Measurements from ENCODE around the gene KIF12. TPM values are rescaled to one million over a fixed set of nuclear protein-coding genes. Genes with fewer than 3 reads are reported as not detected.

KIF12 gene
- total and polyA plus RNA-seq, 8 donors = 40.4 to 605 (median 68.3) TPM

DNA sequence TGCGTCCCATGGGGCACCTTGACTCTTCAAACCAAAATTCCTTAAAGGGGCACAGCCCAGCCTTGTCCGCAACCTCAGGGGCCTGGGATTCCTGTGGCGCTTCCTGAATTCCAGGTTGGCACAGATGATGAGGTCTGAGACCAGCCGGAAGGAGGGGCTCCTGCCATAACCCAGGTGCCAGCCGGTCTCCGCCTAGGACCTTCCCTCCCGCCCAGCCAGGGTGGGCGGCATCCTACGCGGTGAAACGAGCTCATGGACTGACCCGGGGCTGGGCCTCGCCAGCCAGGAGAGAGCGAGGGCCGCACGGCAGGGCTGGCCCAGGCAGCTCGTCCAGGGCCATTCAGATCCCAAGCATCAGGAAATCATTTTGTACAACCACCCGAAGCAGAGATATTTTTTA lies 44.0 kb downstream of the KIF12 start:
- H3K27ac ChIP-seq = no peak overlapping the region
- ATAC-seq (no peak), DNase-seq (no peak), FAIRE-seq (no peak)
- TF ChIP-seq, protein P1, sequence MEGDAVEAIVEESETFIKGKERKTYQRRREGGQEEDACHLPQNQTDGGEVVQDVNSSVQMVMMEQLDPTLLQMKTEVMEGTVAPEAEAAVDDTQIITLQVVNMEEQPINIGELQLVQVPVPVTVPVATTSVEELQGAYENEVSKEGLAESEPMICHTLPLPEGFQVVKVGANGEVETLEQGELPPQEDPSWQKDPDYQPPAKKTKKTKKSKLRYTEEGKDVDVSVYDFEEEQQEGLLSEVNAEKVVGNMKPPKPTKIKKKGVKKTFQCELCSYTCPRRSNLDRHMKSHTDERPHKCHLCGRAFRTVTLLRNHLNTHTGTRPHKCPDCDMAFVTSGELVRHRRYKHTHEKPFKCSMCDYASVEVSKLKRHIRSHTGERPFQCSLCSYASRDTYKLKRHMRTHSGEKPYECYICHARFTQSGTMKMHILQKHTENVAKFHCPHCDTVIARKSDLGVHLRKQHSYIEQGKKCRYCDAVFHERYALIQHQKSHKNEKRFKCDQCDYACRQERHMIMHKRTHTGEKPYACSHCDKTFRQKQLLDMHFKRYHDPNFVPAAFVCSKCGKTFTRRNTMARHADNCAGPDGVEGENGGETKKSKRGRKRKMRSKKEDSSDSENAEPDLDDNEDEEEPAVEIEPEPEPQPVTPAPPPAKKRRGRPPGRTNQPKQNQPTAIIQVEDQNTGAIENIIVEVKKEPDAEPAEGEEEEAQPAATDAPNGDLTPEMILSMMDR (IDR thresholded peaks at IDR 0.05) = no peak
- H3K27me3 ChIP-seq = no peaks in the 10 kb centered on the region
- WGBS, 2 donors = 93 to 96% methylated on average over 17 to 18 of the region's 18 CpGs
- intact Hi-C loops (cut with DNase I) = no loop called here
- no peak overlapping the region for H3K4me3 ChIP-seq
- H3K4me1 ChIP-seq = no peaks in the 10 kb centered on the region
- no peaks in the 10 kb centered on the region for H3K9me3 ChIP-seq
- H3K36me3 ChIP-seq = peaks cover 0 to under 1% (median 0%) of the 10 kb centered on the region in 3 donors

DNA sequence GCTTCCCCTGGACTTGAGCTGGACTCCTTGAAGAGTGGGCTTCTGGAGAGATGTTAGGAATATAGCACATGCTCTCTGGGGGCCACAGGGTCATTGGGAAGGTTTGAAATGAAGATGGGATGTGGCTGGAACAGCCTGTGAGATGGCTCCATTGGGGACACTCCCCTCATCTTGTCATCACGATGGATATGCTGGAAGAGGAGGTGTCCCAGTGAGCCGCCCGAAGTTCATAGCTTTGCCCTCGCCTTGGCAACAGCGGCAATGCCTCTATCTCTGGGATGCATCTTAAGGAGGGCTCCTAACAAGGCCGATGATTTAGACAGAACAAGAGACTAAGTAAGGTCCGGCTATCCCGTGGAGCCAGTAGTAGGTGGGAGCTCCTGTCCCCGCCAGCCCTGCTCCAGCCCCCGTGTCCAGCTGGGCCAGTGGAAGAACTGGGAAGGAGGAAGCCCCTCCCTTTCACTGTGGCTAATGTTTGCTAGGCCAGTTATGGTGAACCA lies 44.9 kb downstream of the KIF12 start:
- intact Hi-C loops (cut with DNase I) = no loop called here
- TF ChIP-seq, protein P1 (IDR thresholded peaks at IDR 0.05) = no peak
- 80 to 82% methylated on average over 10 of the region's 10 CpGs for WGBS, 2 donors
- no peaks in the 10 kb centered on the region for H3K27me3 ChIP-seq
- peaks cover 0 to 6% (median 6%) of the 10 kb centered on the region in 3 donors for H3K36me3 ChIP-seq
- ATAC-seq = no peak
- H3K4me3 ChIP-seq = no peak overlapping the region
- no peak for FAIRE-seq
- no peak overlapping the region for H3K27ac ChIP-seq
- no peaks in the 10 kb centered on the region for H3K9me3 ChIP-seq
- DNase-seq = no peak
- no peaks in the 10 kb centered on the region for H3K4me1 ChIP-seq

DNA sequence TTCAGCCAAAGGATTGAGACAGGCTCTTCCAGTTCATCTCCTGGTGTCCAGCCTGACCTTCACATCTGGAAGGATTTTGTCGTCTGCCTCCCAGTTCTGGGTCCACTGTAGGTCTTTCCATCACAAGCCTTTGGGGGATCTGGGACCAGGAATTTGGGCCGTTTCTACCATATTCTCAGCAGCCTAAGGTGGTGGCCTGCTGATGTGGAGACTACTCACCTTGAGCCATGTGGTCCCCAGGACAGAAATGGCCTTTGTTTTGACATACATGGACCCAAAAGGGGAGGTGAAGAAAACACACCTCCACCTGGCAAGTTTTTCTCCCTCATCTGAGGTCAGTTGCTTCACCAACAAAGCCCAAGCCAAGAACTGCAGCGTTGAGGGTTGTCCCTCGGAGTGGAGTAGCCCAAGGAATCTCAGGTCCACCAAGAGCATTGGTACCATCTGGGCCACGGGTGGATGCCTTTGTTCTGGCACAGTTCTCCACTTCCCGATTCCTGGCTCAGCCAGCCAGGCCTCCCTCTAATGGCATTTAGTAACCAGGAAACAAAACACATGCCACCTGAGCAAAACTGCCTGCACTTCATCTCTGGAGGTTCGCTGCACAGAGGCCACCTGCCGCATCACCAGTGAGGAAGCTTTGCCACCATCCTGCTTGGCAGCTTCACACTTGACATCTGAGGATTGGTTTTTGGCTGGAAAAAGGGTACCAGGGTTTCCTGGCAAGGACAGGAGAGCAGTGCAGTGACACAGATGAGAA lies 45.7 kb downstream of the KIF12 start:
- Histone ChIP-seq H3K9me3 (no peaks in the 10 kb centered on the region), H3K27me3 (no peaks in the 10 kb centered on the region), H3K27ac (no peak overlapping the region), H3K4me3 (no peak overlapping the region), H3K4me1 (no peaks in the 10 kb centered on the region), H3K36me3 (peaks cover 0 to 14% (median 12%) of the 10 kb centered on the region in 3 donors)
- TF ChIP-seq, protein P1 (IDR thresholded peaks at IDR 0.05) = no peak
- intact Hi-C loops (cut with DNase I) = no loop called here
- FAIRE-seq (no peak), DNase-seq (peak in 1 of 6 donors; percentile 22), ATAC-seq (peak; percentile 21 to 70 (median 62))
- 79 to 81% methylated on average over 8 of the region's 8 CpGs for WGBS, 2 donors

DNA sequence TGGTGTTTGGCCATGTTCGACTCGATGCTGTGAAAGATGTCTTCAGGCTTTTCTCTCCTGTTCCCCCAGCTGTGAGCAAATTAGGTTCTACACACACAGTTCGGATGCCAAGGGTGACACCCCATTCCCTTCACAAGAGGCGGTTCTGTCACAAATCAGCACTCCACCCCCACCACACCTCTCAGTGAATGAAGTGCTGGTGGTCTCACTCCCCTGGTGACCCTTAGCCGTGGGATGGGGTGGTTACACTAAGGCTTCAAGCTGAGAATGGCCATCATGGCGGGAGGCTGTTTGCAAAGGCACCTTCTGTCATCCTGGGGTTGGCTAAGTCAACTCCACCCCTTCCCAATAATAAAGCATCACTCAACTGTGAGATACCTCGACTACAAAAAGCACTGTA lies 47.4 kb downstream of the KIF12 start:
- ATAC-seq (no peak), DNase-seq (no peak), FAIRE-seq (no peak)
- H3K27me3 ChIP-seq = no peaks in the 10 kb centered on the region
- no peak overlapping the region for H3K4me3 ChIP-seq
- peaks cover 0 to 17% (median 12%) of the 10 kb centered on the region in 3 donors for H3K36me3 ChIP-seq
- intact Hi-C loops (cut with DNase I) = no loop called here
- H3K27ac ChIP-seq = no peak overlapping the region
- WGBS, 2 donors = 80 to 81% methylated on average over 7 of the region's 7 CpGs
- H3K9me3 ChIP-seq = no peaks in the 10 kb centered on the region
- no peaks in the 10 kb centered on the region for H3K4me1 ChIP-seq
- TF ChIP-seq, protein P1 (IDR thresholded peaks at IDR 0.05) = no peak

DNA sequence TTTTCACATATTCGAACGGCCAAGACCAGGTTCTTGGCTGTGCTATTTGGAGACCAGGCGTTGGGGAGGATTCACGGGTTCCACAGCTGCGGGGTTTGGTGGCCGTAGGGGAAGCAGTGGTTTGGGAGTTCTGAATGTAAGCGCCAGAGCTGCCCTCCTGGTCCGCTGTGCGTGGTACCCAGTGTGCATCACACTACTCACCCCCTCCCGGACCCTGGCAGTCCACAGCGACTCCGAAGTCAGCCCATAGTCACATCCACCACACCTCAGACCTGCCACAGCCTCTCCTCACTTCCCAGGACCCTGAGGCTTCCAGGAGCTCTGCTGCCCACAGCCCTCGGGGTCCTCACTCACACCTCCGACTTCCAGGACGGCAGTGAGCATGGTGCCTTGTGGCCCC lies 47.8 kb downstream of the KIF12 start:
- Histone ChIP-seq H3K4me3 (no peak overlapping the region), H3K27me3 (no peaks in the 10 kb centered on the region), H3K9me3 (no peaks in the 10 kb centered on the region), H3K4me1 (no peaks in the 10 kb centered on the region), H3K36me3 (peaks cover 0 to 17% (median 12%) of the 10 kb centered on the region in 3 donors), H3K27ac (no peak overlapping the region)
- 95 to 97% methylated on average over 15 of the region's 15 CpGs for WGBS, 2 donors
- intact Hi-C loops (cut with DNase I) = no loop called here
- FAIRE-seq (no peak), ATAC-seq (no peak), DNase-seq (no peak)
- TF ChIP-seq, protein P1 (IDR thresholded peaks at IDR 0.05) = no peak
